ENCODE results near the gene RNF8. TPM values are rescaled to one million over a fixed set of nuclear protein-coding genes. Genes with fewer than 3 reads are reported as not detected.

RNF8 gene
- total RNA-seq, 2 donors from 2014 or later: 12.7 to 42.4 TPM

DNA sequence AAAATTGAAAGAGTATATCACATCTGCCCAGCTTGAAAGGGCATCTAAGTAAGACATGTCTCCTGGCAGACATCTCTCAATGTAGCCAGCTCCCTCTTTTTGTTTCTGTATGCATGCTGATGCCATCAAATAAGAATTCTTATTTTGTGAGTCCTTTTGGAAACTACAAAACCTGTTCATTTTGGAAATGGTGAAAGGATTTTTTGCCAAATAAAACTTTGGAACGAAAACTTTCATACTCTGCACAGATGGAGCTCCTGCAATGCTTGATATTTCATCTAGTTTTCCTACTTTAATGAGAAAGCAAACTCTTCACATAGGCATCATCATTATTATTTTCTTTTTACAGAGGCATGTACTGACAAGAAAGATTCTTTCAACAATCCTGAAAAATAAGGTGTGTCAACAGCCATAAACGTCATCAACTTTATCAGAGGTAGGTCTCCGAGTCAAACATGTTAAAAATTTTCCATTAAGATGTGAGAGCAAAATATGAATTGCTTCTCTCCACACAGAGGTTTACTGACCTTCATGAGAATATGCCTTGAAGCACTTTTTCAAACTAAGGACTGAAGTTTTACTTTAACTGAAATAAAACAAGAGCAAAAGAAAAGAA, 53.1 kb downstream of the RNF8 start:
- DNase-seq (ENCODE audit: low spot score): no peak
- WGBS: 30% methylated on average over 3 of the region's 3 CpGs
- Histone ChIP-seq H3K4me1 (replicated peaks) (no peaks in the 10 kb centered on the region), H3K36me3 (no peaks in the 10 kb centered on the region), H3K4me3 (no peak overlapping the region), H3K9me3 (no peaks in the 10 kb centered on the region), H3K27me3 (replicated peaks; ENCODE audit: insufficient read depth) (no peaks in the 10 kb centered on the region), H3K27ac (no peak overlapping the region)
- intact Hi-C loops (cut with DNase I): no loop called here
- TF ChIP-seq POLR2AphosphoS5 (IDR thresholded peaks at IDR 0.05) (peak; percentile 4), POLR2A (IDR thresholded peaks at IDR 0.05) (no peak)

DNA sequence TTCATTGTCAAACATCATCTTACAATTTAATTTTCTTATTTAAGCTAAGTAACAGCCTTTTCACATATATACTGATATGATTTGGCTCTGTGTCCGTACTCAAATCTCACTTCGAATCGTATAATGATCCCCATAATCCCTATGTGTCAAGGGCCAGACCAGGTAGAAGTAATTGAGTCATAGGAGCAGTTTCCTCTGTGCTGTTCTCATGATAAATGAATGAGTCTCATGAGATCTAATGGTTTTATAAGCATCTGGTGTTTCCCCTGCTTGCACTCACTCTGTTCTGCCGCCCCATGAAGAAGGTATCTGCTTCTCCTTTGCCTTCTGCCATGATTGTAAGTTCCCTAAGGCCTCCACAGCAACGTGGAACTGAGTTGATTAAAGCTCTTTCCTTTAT, 54.2 kb downstream of the RNF8 start:
- no peak for DNase-seq (ENCODE audit: low spot score)
- Histone ChIP-seq H3K27me3 (replicated peaks; ENCODE audit: insufficient read depth) (no peaks in the 10 kb centered on the region), H3K9me3 (no peaks in the 10 kb centered on the region), H3K27ac (no peak overlapping the region), H3K4me1 (replicated peaks) (no peaks in the 10 kb centered on the region), H3K4me3 (no peak overlapping the region), H3K36me3 (no peaks in the 10 kb centered on the region)
- TF ChIP-seq POLR2AphosphoS5 (IDR thresholded peaks at IDR 0.05) (no peak), POLR2A (IDR thresholded peaks at IDR 0.05) (no peak)
- TF ChIP-seq, protein P1, sequence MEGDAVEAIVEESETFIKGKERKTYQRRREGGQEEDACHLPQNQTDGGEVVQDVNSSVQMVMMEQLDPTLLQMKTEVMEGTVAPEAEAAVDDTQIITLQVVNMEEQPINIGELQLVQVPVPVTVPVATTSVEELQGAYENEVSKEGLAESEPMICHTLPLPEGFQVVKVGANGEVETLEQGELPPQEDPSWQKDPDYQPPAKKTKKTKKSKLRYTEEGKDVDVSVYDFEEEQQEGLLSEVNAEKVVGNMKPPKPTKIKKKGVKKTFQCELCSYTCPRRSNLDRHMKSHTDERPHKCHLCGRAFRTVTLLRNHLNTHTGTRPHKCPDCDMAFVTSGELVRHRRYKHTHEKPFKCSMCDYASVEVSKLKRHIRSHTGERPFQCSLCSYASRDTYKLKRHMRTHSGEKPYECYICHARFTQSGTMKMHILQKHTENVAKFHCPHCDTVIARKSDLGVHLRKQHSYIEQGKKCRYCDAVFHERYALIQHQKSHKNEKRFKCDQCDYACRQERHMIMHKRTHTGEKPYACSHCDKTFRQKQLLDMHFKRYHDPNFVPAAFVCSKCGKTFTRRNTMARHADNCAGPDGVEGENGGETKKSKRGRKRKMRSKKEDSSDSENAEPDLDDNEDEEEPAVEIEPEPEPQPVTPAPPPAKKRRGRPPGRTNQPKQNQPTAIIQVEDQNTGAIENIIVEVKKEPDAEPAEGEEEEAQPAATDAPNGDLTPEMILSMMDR (IDR thresholded peaks at IDR 0.05): no peak
- 79% methylated on average over 5 of the region's 5 CpGs for WGBS
- intact Hi-C loops (cut with DNase I): no loop called here

DNA sequence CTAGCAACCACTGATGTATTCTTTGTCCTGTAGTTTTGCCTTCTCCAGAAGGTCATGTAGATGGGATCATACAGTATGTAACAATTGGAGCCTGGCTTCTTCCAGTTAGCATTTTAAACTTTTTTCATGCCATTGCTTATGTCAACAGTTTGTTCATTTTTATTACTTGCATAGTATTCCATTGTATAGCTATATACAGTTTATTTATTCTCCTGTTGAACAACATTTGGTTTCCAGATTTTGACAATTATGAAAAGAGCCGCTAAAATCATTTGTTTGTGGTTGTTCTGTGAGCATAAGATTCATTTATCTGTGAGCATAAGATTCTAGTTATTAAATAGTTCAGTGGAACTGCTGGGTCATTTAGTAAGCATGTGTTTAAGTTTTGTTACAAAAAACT, 55.7 kb downstream of the RNF8 start:
- intact Hi-C loops (cut with DNase I): no loop called here
- H3K27ac ChIP-seq: no peak overlapping the region
- 100% methylated on average over 1 of the region's 1 CpG for WGBS
- TF ChIP-seq, protein P1 (IDR thresholded peaks at IDR 0.05): no peak
- TF ChIP-seq POLR2A (IDR thresholded peaks at IDR 0.05) (no peak), POLR2AphosphoS5 (IDR thresholded peaks at IDR 0.05) (no peak)
- H3K9me3 ChIP-seq: no peaks in the 10 kb centered on the region
- no peak overlapping the region for H3K4me3 ChIP-seq
- H3K4me1 ChIP-seq (replicated peaks): no peaks in the 10 kb centered on the region
- no peaks in the 10 kb centered on the region for H3K27me3 ChIP-seq (replicated peaks; ENCODE audit: insufficient read depth)
- H3K36me3 ChIP-seq: no peaks in the 10 kb centered on the region
- DNase-seq (ENCODE audit: low spot score): no peak

DNA sequence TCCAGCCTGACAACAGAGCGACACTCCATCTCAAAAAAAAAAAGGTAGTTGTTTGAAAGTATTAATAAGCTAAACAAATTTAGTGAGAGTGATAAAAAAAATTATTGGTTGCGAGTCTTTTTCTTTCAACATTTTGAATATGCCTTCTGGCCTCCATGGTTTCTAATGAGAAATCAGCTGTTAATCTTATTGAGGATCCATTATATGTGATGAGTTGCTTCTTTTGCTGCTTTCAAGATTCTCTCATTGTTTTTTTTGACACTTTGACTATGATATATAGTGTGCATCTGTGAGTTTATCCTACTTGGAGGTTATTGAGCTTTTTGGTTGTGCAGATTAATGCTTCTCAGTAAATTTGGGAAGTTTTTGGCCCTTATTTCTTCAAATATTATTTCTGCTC, 63.6 kb downstream of the RNF8 start:
- Histone ChIP-seq H3K27me3 (replicated peaks; ENCODE audit: insufficient read depth) (no peaks in the 10 kb centered on the region), H3K36me3 (no peaks in the 10 kb centered on the region), H3K9me3 (no peaks in the 10 kb centered on the region), H3K27ac (no peak overlapping the region), H3K4me1 (replicated peaks) (no peaks in the 10 kb centered on the region), H3K4me3 (no peak overlapping the region)
- DNase-seq (ENCODE audit: low spot score): no peak
- intact Hi-C loops (cut with DNase I): no loop called here
- TF ChIP-seq POLR2A (IDR thresholded peaks at IDR 0.05) (no peak), POLR2AphosphoS5 (IDR thresholded peaks at IDR 0.05) (no peak)
- TF ChIP-seq, protein P1 (IDR thresholded peaks at IDR 0.05): no peak
- 69% methylated on average over 2 of the region's 2 CpGs for WGBS

DNA sequence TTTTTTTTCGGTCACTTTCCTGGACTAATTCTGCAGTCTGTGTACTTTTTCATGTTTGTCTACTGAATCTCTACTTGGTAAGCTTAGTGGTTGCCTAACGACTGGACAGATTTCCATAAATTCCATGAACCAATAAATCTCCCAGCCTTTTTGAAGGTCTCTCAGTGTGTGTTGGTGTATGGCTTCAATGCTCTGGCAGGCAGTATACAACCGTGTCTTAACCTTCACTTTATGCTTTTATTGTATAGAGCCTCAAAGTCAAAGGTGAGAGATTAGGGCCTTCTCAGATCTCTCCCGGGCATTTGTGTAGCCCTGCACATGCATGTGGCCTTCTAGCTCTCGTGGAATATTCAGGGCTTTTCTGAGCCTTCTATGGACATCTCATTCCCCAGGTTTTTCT, 64.9 kb downstream of the RNF8 start:
- H3K27ac ChIP-seq: no peak overlapping the region
- H3K9me3 ChIP-seq: no peaks in the 10 kb centered on the region
- H3K27me3 ChIP-seq (replicated peaks; ENCODE audit: insufficient read depth): no peaks in the 10 kb centered on the region
- intact Hi-C loops (cut with DNase I): no loop called here
- 43% methylated on average over 5 of the region's 5 CpGs for WGBS
- no peak for TF ChIP-seq POLR2A (IDR thresholded peaks at IDR 0.05)
- TF ChIP-seq, protein P1 (IDR thresholded peaks at IDR 0.05): no peak
- TF ChIP-seq POLR2AphosphoS5 (IDR thresholded peaks at IDR 0.05): no peak
- H3K36me3 ChIP-seq: no peaks in the 10 kb centered on the region
- H3K4me3 ChIP-seq: no peak overlapping the region
- no peak for DNase-seq (ENCODE audit: low spot score)
- H3K4me1 ChIP-seq (replicated peaks): no peaks in the 10 kb centered on the region

Measured in prostate gland (tissue), 2 donors.